HK-2 (cell line): Measurements from ENCODE around the gene RPL39.
"Not testable (repeated sequence)": the region's sequence is repeated elsewhere in the genome, so short reads cannot be mapped to it uniquely, and the experiment has no call there.

ENCODE experiments used
- DNase-seq: peaks from one replicate; pipeline ENCODE4 v3.0.0-alpha.2; 2018; ENCODE audit not compliant: unreplicated experiment

RPL39 gene

GRCh38 chrX:119763181-119763580 lies 28.2 kb downstream of the RPL39 start:
- DNase-seq = peak; percentile 51

- peak; percentile 43 for DNase-seq
Measured at GRCh38 chrX:119762718-119763117, 28.7 kb downstream of the RPL39 start.

GRCh38 chrX:119760026-119760877 lies 31.2 kb downstream of the RPL39 start:
- no peak for DNase-seq

GRCh38 chrX:119759248-119759766 lies 32.1 kb downstream of the RPL39 start:
- no peak for DNase-seq

- peak; percentile 60 for DNase-seq
Measured at GRCh38 chrX:119758731-119759247, 32.6 kb downstream of the RPL39 start.

- peak; percentile 66 for DNase-seq
Measured at GRCh38 chrX:119757979-119758730, 33.3 kb downstream of the RPL39 start, which contains the start of gene SOWAHD. TSS of gene SOWAHD (plus strand) at chrX:119758588. CDS start at chrX:119758668, 80 bp downstream.

- DNase-seq = no peak
Measured at GRCh38 chrX:119757646-119757978, 33.8 kb downstream of the RPL39 start.

GRCh38 chrX:119756926-119757635 lies 34.3 kb downstream of the RPL39 start:
- no peak for DNase-seq

GRCh38 chrX:119755981-119756533 lies 35.4 kb downstream of the RPL39 start:
- DNase-seq = no peak

- DNase-seq = no peak
Measured at GRCh38 chrX:119753639-119754257, 37.7 kb downstream of the RPL39 start.

GRCh38 chrX:119753001-119753400 lies 38.4 kb downstream of the RPL39 start:
- no peak for DNase-seq

- DNase-seq = not testable (repeated sequence)
Measured at GRCh38 chrX:119750751-119751150, 40.7 kb downstream of the RPL39 start.

- DNase-seq = not testable (repeated sequence)
Measured at GRCh38 chrX:119750131-119750530, 41.3 kb downstream of the RPL39 start.

GRCh38 chrX:119745283-119745848 lies 46.1 kb downstream of the RPL39 start:
- no peak for DNase-seq

GRCh38 chrX:119738742-119739141 lies 52.7 kb downstream of the RPL39 start:
- DNase-seq = no peak
